ENCODE data around the gene SNX15.

DNA sequence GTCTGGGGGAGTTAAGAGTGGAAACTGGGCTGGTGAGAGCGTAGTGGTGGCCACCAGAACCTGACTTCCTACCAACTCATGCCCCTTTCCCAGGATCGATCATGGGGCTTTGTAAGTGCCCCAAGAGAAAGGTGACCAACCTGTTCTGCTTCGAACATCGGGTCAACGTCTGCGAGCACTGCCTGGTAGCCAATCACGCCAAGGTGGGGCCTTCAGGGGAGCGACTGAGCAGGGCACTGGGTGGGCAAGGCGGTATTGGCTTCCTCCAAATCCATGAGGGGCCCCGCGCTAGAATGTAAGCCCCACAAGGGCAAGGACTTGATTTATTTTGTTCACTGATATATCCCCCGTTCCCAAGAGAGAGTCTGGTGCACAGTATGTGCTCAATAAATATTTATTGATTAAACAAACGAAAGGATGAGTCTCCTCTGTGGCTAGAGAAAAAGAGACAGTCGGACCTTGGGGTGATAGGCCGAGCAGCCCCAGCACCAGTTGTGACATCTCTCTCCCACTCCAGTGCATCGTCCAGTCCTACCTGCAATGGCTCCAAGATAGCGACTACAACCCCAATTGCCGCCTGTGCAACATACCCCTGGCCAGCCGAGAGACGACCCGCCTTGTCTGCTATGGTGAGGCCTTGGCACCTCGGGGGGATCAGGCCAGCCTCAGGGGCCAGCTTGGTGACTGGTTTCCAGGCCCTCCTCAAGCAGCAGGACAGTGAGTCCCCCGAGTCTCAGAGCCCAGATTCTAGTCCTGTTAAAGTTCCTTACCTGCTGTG is 57.5 kb downstream of the SNX15 start:
- TF ChIP-seq, protein P1, sequence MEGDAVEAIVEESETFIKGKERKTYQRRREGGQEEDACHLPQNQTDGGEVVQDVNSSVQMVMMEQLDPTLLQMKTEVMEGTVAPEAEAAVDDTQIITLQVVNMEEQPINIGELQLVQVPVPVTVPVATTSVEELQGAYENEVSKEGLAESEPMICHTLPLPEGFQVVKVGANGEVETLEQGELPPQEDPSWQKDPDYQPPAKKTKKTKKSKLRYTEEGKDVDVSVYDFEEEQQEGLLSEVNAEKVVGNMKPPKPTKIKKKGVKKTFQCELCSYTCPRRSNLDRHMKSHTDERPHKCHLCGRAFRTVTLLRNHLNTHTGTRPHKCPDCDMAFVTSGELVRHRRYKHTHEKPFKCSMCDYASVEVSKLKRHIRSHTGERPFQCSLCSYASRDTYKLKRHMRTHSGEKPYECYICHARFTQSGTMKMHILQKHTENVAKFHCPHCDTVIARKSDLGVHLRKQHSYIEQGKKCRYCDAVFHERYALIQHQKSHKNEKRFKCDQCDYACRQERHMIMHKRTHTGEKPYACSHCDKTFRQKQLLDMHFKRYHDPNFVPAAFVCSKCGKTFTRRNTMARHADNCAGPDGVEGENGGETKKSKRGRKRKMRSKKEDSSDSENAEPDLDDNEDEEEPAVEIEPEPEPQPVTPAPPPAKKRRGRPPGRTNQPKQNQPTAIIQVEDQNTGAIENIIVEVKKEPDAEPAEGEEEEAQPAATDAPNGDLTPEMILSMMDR (IDR thresholded peaks at IDR 0.05) = no peak
- no peak for TF ChIP-seq EZH2 (IDR thresholded peaks at IDR 0.05; ENCODE audit: borderline replicate concordance, insufficient read depth, low read depth, low read length, poor library complexity, severe bottlenecking)

All from B cell (primary cell).